Activated T-helper 1 cell treated with Interleukin-2 at 50 U/mL for 16 hours (primary cell): ENCODE measurements around the gene SMARCA4.

ENCODE experiments used
- DNase-seq: peaks from one replicate; pipeline ENCODE4 v3.0.0-alpha.2; 2020; ENCODE audit warnings: low read depth

The SMARCA4 gene

GRCh38 chr19:10960314-10961072 lies at the start of gene SMARCA4:
TSS of gene SMARCA4 (plus strand) at chr19:10961030. CDS start at chr19:10984152, 23,122 bp downstream.
- DNase-seq, result peak; percentile 99

GRCh38 chr19:10911579-10912363 lies 49.1 kb upstream of the SMARCA4 start:
- no peak for DNase-seq

- DNase-seq, result no peak
Observed at GRCh38 chr19:10912619-10913018, 48.2 kb upstream of the SMARCA4 start.

GRCh38 chr19:10913716-10914340 lies 47.0 kb upstream of the SMARCA4 start:
- DNase-seq, result no peak

GRCh38 chr19:10915130-10916091 lies 45.4 kb upstream of the SMARCA4 start:
- DNase-seq, result no peak

- DNase-seq, result no peak
Observed at GRCh38 chr19:10916602-10917001, 44.2 kb upstream of the SMARCA4 start.

GRCh38 chr19:10918359-10918758 lies 42.5 kb upstream of the SMARCA4 start:
- DNase-seq, result no peak

GRCh38 chr19:10919352-10920287 lies 41.2 kb upstream of the SMARCA4 start:
- DNase-seq, result no peak

- no peak for DNase-seq
Observed at GRCh38 chr19:10920288-10920655, 40.6 kb upstream of the SMARCA4 start.

GRCh38 chr19:10920781-10921180 lies 40.0 kb upstream of the SMARCA4 start:
- DNase-seq, result no peak

- DNase-seq, result no peak
Observed at GRCh38 chr19:10921199-10921909, 39.5 kb upstream of the SMARCA4 start.

GRCh38 chr19:10921910-10922637 lies 38.8 kb upstream of the SMARCA4 start:
- DNase-seq, result no peak

GRCh38 chr19:10922638-10923014 lies 38.2 kb upstream of the SMARCA4 start:
- no peak for DNase-seq

- DNase-seq, result no peak
Observed at GRCh38 chr19:10923260-10924112, 37.3 kb upstream of the SMARCA4 start.

- no peak for DNase-seq
Observed at GRCh38 chr19:10924597-10924996, 36.2 kb upstream of the SMARCA4 start.

GRCh38 chr19:10927730-10928562 lies 32.9 kb upstream of the SMARCA4 start:
- no peak for DNase-seq
